ENCODE data around the gene FIGNL2. TPM values are rescaled to one million over a fixed set of nuclear protein-coding genes. Genes with fewer than 3 reads are reported as not detected.

FIGNL2 gene
- total and polyA plus RNA-seq, 2 experiments from 2014 or later = 3.0 to 14.1 TPM

DNA sequence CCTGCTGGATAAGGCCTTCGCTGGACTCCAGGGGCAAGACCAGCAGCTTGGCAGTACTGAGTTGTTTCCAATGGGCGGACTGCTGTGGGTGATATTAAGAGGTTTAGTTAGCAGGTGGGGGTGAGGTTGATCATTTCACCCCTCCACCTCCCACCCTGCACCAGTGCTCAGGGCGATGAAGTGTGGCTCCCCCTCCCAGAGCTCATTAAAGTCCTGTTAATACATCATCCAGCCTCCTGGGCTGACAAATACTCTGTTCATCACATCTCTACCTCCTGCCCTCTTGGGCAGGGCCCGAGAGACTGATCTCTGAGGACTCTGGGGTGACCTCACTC, 2.4 kb upstream of the FIGNL2 start:
- H3K27me3 ChIP-seq = no peaks in the 10 kb centered on the region
- H3K4me3 ChIP-seq = no peak overlapping the region
- no peaks in the 10 kb centered on the region for H3K9me3 ChIP-seq (ENCODE audit: low read depth)
- H3K36me3 ChIP-seq = no peaks in the 10 kb centered on the region
- no peaks in the 10 kb centered on the region for H3K4me1 ChIP-seq (ENCODE audit: low read depth)
- TF ChIP-seq, protein P1, sequence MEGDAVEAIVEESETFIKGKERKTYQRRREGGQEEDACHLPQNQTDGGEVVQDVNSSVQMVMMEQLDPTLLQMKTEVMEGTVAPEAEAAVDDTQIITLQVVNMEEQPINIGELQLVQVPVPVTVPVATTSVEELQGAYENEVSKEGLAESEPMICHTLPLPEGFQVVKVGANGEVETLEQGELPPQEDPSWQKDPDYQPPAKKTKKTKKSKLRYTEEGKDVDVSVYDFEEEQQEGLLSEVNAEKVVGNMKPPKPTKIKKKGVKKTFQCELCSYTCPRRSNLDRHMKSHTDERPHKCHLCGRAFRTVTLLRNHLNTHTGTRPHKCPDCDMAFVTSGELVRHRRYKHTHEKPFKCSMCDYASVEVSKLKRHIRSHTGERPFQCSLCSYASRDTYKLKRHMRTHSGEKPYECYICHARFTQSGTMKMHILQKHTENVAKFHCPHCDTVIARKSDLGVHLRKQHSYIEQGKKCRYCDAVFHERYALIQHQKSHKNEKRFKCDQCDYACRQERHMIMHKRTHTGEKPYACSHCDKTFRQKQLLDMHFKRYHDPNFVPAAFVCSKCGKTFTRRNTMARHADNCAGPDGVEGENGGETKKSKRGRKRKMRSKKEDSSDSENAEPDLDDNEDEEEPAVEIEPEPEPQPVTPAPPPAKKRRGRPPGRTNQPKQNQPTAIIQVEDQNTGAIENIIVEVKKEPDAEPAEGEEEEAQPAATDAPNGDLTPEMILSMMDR (IDR thresholded peaks at IDR 0.05; ENCODE audit: low read depth, low read length) = no peak
- H3K27ac ChIP-seq = no peak overlapping the region
- DNase-seq (ENCODE audit: low read depth in 1 of 2, low spot score in 1 of 2) = no peak

DNA sequence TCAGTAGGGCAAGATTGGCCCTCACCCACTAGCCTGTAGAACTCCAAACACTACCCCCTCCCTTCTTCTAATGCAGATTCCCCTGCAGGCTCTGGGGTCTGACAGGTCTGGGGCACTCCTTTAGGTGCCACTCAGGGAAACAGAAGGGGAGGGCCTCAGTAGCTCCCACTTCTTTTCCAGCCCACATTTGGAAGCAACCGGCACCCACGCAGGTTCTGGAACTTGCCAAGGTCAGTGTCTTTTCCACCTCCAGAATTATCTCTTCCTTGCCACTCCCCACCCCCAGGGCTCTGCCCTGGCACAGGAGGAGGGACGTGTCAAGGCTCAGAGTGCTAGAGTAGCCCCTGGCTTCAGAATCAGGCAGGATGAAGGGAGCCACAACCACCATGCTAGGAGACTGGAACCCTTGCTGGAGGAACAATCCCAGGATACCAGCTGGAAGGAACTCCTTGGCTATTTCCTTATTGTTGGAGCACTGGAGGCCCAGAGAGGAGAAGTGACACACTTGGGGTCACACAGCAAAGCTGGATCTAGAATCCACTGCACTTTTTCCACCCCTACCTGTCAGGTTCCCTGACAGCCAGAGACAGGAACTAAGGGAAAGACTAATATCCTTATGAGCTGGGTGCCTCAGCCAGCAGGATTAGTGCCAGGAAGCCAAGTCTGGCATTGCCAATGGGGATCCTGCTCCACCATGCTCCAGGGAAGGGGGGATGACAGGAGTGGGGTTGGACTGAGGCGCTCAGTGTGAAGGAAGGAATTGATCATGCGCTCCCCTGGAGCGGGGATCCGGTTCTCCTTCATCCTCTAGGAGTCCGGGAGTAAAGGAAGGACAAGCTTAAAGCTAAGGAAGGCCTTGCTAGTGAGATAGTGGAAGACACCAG, 1.8 kb upstream of the FIGNL2 start:
- no peak for DNase-seq (ENCODE audit: low read depth in 1 of 2, low spot score in 1 of 2)
- H3K36me3 ChIP-seq = no peaks in the 10 kb centered on the region
- no peak overlapping the region for H3K4me3 ChIP-seq
- H3K4me1 ChIP-seq (ENCODE audit: low read depth) = no peaks in the 10 kb centered on the region
- H3K27me3 ChIP-seq = no peaks in the 10 kb centered on the region
- TF ChIP-seq, protein P1 (IDR thresholded peaks at IDR 0.05; ENCODE audit: low read depth, low read length) = no peak
- H3K27ac ChIP-seq = no peak overlapping the region
- no peaks in the 10 kb centered on the region for H3K9me3 ChIP-seq (ENCODE audit: low read depth)

DNA sequence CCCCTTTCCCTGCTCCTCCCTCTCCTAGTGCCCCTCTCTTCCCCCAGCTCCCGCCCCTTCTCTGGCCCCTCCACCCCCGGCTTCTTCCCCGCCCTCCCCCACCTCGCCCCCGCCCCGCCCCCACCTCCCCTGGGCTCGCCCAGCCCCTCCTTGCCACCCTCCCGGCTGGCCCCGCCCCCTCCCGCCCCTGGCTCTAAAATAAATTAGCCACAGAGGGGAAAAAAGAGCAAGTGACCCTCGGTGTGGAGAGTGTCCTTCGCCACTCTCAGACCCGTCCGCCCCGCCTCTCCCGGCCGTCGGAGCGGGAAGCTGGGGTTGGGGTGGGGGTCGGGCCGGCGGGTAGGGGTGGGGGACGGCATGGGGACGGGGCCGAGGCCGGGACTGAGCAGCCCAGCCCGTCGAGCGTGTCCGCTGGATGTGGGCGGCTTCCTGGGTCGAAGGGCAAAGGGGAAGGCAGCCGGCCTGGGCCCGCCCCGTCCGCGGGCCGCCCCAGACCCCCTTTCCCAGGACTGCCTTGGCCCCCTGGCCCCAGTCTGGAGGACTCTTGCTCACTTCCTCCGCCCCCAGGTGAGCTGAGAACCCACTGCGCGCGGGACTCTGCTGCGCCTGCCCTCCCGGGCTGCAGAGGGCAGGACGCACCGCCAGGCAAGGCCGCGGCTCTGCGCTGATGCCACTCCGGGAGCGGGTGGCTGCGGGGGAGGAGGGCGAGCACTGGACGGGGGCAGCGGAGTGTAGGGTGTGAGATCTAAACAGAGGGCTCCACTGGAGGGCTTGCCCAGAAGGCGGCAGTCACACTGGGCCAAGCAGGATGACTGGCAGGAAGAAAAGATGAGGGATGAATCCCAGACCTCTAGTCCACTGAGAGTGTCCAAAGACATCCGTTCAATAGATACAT, 570 bp upstream of the FIGNL2 start:
- TF ChIP-seq, protein P1 (IDR thresholded peaks at IDR 0.05; ENCODE audit: low read depth, low read length) = no peak
- no peaks in the 10 kb centered on the region for H3K9me3 ChIP-seq (ENCODE audit: low read depth)
- no peaks in the 10 kb centered on the region for H3K27me3 ChIP-seq
- peak overlapping the region; percentile 66 for H3K4me3 ChIP-seq
- H3K27ac ChIP-seq = no peak overlapping the region
- no peaks in the 10 kb centered on the region for H3K36me3 ChIP-seq
- DNase-seq (ENCODE audit: low read depth in 1 of 2, low spot score in 1 of 2) = peak in 1 of 2 donors; percentile 79
- no peaks in the 10 kb centered on the region for H3K4me1 ChIP-seq (ENCODE audit: low read depth)

DNA sequence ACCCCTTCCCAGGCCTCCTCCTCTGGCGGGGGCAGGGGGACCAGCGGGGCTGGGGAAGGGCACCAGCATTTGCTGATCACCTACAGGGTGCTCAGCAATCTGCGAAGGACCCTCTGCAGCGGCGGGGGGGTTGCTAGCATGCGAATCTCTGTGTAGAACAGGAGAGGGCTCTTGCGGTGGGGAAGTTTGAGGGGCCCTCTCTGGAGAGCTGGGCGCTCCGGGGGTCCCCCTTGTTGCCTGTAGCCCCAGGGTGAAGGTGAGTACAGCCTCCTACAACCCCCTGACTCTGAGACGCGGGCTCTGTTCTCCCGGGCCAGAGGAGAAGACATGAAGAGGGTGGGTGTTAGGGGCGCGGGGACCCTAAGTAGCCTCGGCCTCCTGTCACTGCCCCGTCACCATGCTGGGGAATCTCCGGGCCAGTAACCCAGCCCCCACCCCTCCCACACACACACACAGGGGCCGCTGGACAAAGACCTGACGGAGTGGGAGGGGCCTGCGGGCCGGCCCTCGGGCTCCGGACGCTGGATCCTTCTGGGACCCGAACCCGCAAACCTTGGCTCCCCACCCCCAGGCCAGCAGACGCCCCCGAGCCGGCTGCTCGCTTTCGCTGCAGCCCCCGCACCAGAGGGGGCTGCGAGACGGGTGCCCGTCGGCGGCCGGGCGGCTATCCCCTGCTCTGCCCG, 734 bp downstream of the FIGNL2 start:
- H3K4me1 ChIP-seq (ENCODE audit: low read depth) = no peaks in the 10 kb centered on the region
- H3K27ac ChIP-seq = peak overlapping the region; percentile 8
- H3K27me3 ChIP-seq = no peaks in the 10 kb centered on the region
- no peaks in the 10 kb centered on the region for H3K9me3 ChIP-seq (ENCODE audit: low read depth)
- DNase-seq (ENCODE audit: low read depth in 1 of 2, low spot score in 1 of 2) = peak; percentile 27 to 58
- H3K4me3 ChIP-seq = peak overlapping the region; percentile 66
- H3K36me3 ChIP-seq = no peaks in the 10 kb centered on the region
- TF ChIP-seq, protein P1 (IDR thresholded peaks at IDR 0.05; ENCODE audit: low read depth, low read length) = no peak

DNA sequence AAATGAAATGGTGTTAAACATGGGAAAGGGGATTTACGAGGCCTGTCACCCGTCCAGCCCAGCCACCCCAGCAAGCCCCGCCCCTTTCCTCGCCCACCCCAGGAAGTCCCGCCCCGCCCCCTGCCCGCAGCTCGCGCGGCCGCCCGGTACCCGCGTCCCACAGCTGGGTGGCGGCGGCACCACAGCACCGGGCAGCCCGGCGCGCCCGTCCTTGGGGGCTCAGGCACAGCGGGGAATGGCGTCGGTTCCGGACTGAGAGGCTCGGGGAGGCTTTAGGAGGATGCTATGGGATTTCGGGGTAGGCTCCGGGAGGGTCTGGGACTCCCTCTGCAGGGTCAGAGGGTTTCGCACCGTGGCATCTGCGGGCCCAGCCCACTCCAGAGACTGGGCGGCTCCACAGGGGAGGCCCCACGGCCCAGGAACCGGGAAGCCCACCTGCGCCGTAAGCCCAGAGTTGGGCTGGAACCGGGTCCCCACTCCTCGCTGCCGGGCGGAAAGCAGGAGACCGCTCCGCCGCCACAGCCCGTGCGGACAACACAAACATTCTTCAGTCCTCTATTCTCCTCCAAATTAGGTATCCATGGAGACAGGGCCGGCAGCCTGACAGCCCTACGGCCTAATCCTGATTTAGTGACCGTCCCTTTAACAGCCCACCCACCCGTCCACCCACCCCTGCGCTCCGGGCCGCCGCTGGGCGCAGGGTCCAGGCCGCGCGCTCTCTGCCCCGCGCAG, 1.4 kb downstream of the FIGNL2 start:
- Histone ChIP-seq H3K9me3 (ENCODE audit: low read depth) (no peaks in the 10 kb centered on the region), H3K4me3 (peak overlapping the region; percentile 66), H3K27ac (peak overlapping the region; percentile 8), H3K4me1 (ENCODE audit: low read depth) (no peaks in the 10 kb centered on the region), H3K27me3 (no peaks in the 10 kb centered on the region), H3K36me3 (no peaks in the 10 kb centered on the region)
- TF ChIP-seq, protein P1 (IDR thresholded peaks at IDR 0.05; ENCODE audit: low read depth, low read length) = no peak
- DNase-seq (ENCODE audit: low read depth in 1 of 2, low spot score in 1 of 2) = peak; percentile 20 to 69

Data from cardiac muscle cell (in vitro differentiated cells and primary cell).